DND-41 (cell line): ENCODE measurements around the gene FXYD2.
"Not testable (repeated sequence)": the region's sequence is repeated elsewhere in the genome, so short reads cannot be mapped to it uniquely, and the experiment has no call there.

Experiments
- ATAC-seq: fragments of 200-7000 bp; cut with Tn5 transposase; 3 replicates; pipeline ENCODE4 v1.9.1; 2021; ENCODE audit warnings: low read depth; ENCODE audit not compliant: insufficient read depth
- DNase-seq: peaks from one replicate; pipeline ENCODE4 v3.0.0-alpha.2; 2020
- H2AFZ ChIP-seq: 2 replicates; pipeline ENCODE4 v1.6.0; 2012; ENCODE audit warnings: low read depth, low read length
- H3K27ac ChIP-seq: 2 replicates; pipeline ENCODE4 v1.5.1; 2012; ENCODE audit warnings: low read length, inconsistent platforms
- H3K27me3 ChIP-seq: fragments of 200-600 bp; sonication (generic); 2 replicates; pipeline ENCODE4 v1.6.0; 2012; ENCODE audit warnings: low read length, mild to moderate bottlenecking, inconsistent platforms; ENCODE audit not compliant: insufficient read depth, poor library complexity
- H3K36me3 ChIP-seq: 2 replicates; pipeline ENCODE4 v1.5.1; 2012; ENCODE audit warnings: low read length, inconsistent platforms; ENCODE audit not compliant: insufficient read depth
- H3K4me1 ChIP-seq: 2 replicates; pipeline ENCODE4 v1.5.1; 2012; ENCODE audit warnings: mild to moderate bottlenecking, low read length; ENCODE audit not compliant: insufficient read depth
- H3K4me2 ChIP-seq: 2 replicates; pipeline ENCODE4 v1.6.0; 2012; ENCODE audit warnings: mild to moderate bottlenecking, moderate library complexity, low read length, inconsistent platforms; ENCODE audit not compliant: insufficient read depth
- H3K4me3 ChIP-seq, 2 experiments: fragments of 200-600 bp in 1 of 2; shearing (Covaris generic) in 1 of 2; 2 replicates each; pipeline ENCODE4 v1.5.1; 2012 to 2016; ENCODE audit warnings: inconsistent platforms in 2 of 2, low read length in 2 of 2, mild to moderate bottlenecking in 2 of 2, low read depth in 1 of 2, moderate library complexity in 1 of 2
- H3K79me2 ChIP-seq: 2 replicates; pipeline ENCODE4 v1.6.0; 2012; ENCODE audit warnings: low read length, inconsistent platforms; ENCODE audit not compliant: insufficient read depth
- H3K9ac ChIP-seq: 2 replicates; pipeline ENCODE4 v1.6.0; 2012; ENCODE audit warnings: low read depth, mild to moderate bottlenecking, inconsistent platforms, low read length, moderate library complexity
- H3K9me3 ChIP-seq: 2 replicates; pipeline ENCODE4 v1.5.1; 2012; ENCODE audit warnings: low read length, moderate library complexity, mild to moderate bottlenecking, inconsistent platforms; ENCODE audit not compliant: insufficient read depth, severe bottlenecking
- H4K20me1 ChIP-seq: 2 replicates; pipeline ENCODE4 v1.6.0; 2012; ENCODE audit warnings: low read length; ENCODE audit not compliant: insufficient read depth
- CTCF ChIP-seq: IDR thresholded peaks from 2 replicates; pipeline ENCODE4 v1.5.1; 2012; ENCODE audit warnings: borderline replicate concordance, low read length, moderate library complexity, mild to moderate bottlenecking; ENCODE audit not compliant: poor library complexity, severe bottlenecking; ENCODE audit errors: extremely low read depth
- EZH2 ChIP-seq: IDR thresholded peaks from 3 replicates; pipeline ENCODE4 v1.6.1; 2012; ENCODE audit warnings: borderline replicate concordance, low read depth, mild to moderate bottlenecking, moderate library complexity, low read length, inconsistent platforms; ENCODE audit not compliant: severe bottlenecking

The FXYD2 gene

DNA sequence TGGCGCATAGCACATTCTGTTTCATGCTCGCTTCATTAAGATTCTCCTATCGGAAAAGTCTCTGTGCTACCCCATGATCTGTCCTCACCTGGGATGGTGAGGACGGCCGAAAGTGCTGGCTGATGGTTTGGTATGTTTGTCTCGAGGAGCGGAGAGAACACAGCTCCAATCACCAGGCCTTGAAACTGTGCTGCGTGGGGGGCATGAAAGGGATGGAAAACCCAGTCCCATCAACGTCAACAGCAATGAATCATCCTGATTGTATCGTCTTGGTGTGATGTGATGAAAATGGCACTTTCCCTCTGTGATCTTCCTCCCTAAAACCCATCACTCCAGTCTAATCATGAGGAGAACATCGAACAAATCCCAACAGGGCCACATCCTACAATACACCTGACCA lies 43.5 kb upstream of the FXYD2 start:
- Histone ChIP-seq H3K4me1 (peaks cover 23% of the 10 kb centered on the region), H3K4me3 (no peak overlapping the region), H3K36me3 (peaks cover 30% of the 10 kb centered on the region), H3K79me2 (peaks cover 98% of the 10 kb centered on the region), H4K20me1 (peaks cover 59% of the 10 kb centered on the region), H3K4me2 (no peak overlapping the region), H3K9me3 (no peaks in the 10 kb centered on the region), H3K27me3 (no peaks in the 10 kb centered on the region), H2AFZ (no peak overlapping the region), H3K27ac (no peak overlapping the region), H3K9ac (no peak overlapping the region)
- ATAC-seq (no peak), DNase-seq (no peak)
- TF ChIP-seq EZH2 (no peak), CTCF (no peak)

DNA sequence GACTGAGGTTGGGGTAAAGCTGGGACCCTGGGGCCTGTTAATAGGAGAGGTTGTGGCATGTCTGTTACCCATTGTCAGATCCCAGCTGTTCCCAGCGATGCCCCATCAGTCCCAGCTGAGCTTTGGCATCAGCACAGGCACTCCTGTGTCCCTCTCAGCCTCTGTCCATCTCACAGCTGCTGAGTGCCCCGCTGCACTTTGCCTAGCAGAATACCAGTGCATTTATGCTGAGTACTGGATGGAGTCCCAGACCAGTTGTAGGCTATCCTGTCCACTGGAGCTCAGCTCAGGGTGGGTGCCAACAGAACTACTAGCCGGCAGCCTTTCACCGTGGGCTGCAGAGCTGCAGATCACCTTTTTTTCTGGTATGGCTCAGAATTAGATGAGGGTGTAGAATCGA lies 42.0 kb upstream of the FXYD2 start:
- no peak overlapping the region for H3K9ac ChIP-seq
- H3K4me1 ChIP-seq: peaks cover 16% of the 10 kb centered on the region
- no peaks in the 10 kb centered on the region for H3K9me3 ChIP-seq
- peaks cover 59% of the 10 kb centered on the region for H4K20me1 ChIP-seq
- no peak overlapping the region for H3K4me3 ChIP-seq
- H3K36me3 ChIP-seq: peaks cover 31% of the 10 kb centered on the region
- peaks cover 98% of the 10 kb centered on the region for H3K79me2 ChIP-seq
- H3K4me2 ChIP-seq: no peak overlapping the region
- no peak for TF ChIP-seq EZH2
- no peak for TF ChIP-seq CTCF
- H2AFZ ChIP-seq: no peak overlapping the region
- ATAC-seq: no peak
- no peak overlapping the region for H3K27ac ChIP-seq
- H3K27me3 ChIP-seq: no peaks in the 10 kb centered on the region
- DNase-seq: no peak

DNA sequence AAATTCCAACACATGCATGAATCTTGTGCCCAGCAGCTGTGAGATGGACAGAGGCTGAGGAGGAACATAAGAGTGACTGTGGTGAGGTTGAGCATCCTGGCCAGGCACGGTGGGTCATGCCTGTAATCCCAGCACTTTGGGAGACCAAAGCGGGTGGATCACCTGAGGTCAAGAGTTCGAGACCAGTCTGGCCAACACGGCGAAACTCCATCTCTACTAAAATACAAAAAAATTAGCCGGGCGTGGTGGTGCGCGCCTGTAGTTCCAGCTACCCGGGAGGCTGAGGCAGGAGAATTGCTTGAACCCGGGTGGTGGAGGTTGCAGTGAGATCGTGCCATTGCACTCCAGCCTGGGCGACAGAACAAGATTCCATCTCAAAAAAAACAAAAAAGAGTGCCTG lies 41.0 kb upstream of the FXYD2 start:
- H3K4me3 ChIP-seq, H3K4me2 ChIP-seq, H3K9me3 ChIP-seq, H3K27me3 ChIP-seq, ATAC-seq, H3K4me1 ChIP-seq, H3K27ac ChIP-seq, DNase-seq, H2AFZ ChIP-seq, H3K9ac ChIP-seq: not testable (repeated sequence)
- Histone ChIP-seq H3K36me3 (peaks cover 32% of the 10 kb centered on the region), H4K20me1 (peaks cover 58% of the 10 kb centered on the region), H3K79me2 (peaks cover 98% of the 10 kb centered on the region)

GRCh38 chr11:117863383-117863782 lies 38.8 kb upstream of the FXYD2 start:
- H2AFZ ChIP-seq: no peak overlapping the region
- H3K9me3 ChIP-seq: no peaks in the 10 kb centered on the region
- no peak for TF ChIP-seq CTCF
- no peak for TF ChIP-seq EZH2
- no peak overlapping the region for H3K27ac ChIP-seq
- ATAC-seq (no peak), DNase-seq (no peak)
- no peak overlapping the region for H3K9ac ChIP-seq
- peaks cover 52% of the 10 kb centered on the region for H4K20me1 ChIP-seq
- H3K4me3 ChIP-seq: no peak overlapping the region
- H3K4me2 ChIP-seq: no peak overlapping the region
- no peaks in the 10 kb centered on the region for H3K27me3 ChIP-seq
- no peaks in the 10 kb centered on the region; the same call in 1 of the 2 replicates for H3K4me1 ChIP-seq
- H3K79me2 ChIP-seq: peaks cover 94% of the 10 kb centered on the region
- peaks cover 40% of the 10 kb centered on the region for H3K36me3 ChIP-seq
